ENCODE data around the gene VPS8. TPM values are rescaled to one million over a fixed set of nuclear protein-coding genes. Genes with fewer than 3 reads are reported as not detected.

Gene VPS8
- total and polyA plus RNA-seq, 9 of the 15 experiments (the other 6 are each of a cell fraction or from before 2014, with no cell fraction given): 7.2 to 41.0 (median 28.3) TPM

DNA sequence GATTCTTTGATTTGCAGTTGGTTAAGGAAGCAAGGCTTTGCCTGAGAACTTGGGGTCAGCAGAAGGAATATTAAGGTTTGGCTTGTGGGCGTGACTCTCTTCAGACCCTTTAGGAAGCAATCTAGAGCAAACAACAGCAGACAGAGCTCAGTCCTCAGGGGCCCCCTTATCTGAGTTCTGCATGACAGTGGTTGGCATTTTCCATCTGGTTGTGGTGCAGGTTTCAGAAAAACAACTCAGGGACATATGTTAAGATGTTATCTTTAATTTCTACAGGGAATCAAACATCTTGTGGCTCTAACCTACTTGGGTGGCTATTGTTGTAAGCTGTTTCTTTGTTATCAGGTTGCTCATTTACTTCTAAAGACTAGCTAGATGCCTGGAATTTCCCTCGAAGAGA lies 141.4 kb downstream of the VPS8 start:
- Histone ChIP-seq H4K20me1 (replicated peaks; ENCODE audit: control insufficient read depth, insufficient read depth, low read length) (no peaks in the 10 kb centered on the region), H3K4me2 (ENCODE audit: insufficient read depth, low read length) (no peak overlapping the region), H3K9ac (ENCODE audit: insufficient read depth in 1 of 2, low read depth in 2 of 2, low read length in 2 of 2) (0 out of 4 replicates have a peak overlapping the region, but pooled peaks of 1 of the 2 experiments have one; percentile 40), H3K36me3 (ENCODE audit: control insufficient read depth, insufficient read depth, low read length) (peaks cover 7% of the 10 kb centered on the region; the same call in 1 of the 3 replicates), H3K27ac (ENCODE audit: extremely low read depth, low read depth, low read length) (no peak overlapping the region), H2AFZ (ENCODE audit: low read depth, low read length) (no peak overlapping the region), H3K4me3 (no peak overlapping the region), H3K9me1 (ENCODE audit: control insufficient read depth, insufficient read depth, low read length) (no peaks in the 10 kb centered on the region), H3K27me3 (ENCODE audit: control insufficient read depth in 2 of 2, insufficient read depth in 2 of 2, low read length in 2 of 2) (no peaks in the 10 kb centered on the region), H3K79me2 (ENCODE audit: control insufficient read depth, insufficient read depth, low read length) (no peaks in the 10 kb centered on the region), H3K9me3 (replicated peaks; ENCODE audit: control insufficient read depth, insufficient read depth, low read depth, low read length) (no peaks in the 10 kb centered on the region), H3K4me1 (replicated peaks in 1 of 2; ENCODE audit: control insufficient read depth in 2 of 2, insufficient read depth in 2 of 2, low read length in 2 of 2) (peaks cover 0 to 14% of the 10 kb centered on the region in 2 experiments; a peak in 3 of 5 replicates)
- WGBS (ENCODE audit: insufficient coverage, low coverage, missing lambda C conversion rate): 16% methylated on average over 2 of the region's 2 CpGs
- no TSS peak for BruUV-seq (replicated peaks)
- ChIA-PET POLR2A (interaction anchor here (0.6 to 1.0 kb wide), 3 partner anchors 19 to 128 kb away, joined by 3 to 4 read pairs (median 3); no protein-coding TSS in a partner anchor), CTCF (ENCODE audit: low intra/inter-chr PET ratio) (no interaction called here)
- intact Hi-C loops (cut with micrococcal nuclease) (no loop called here), in situ Hi-C loops (cut with MboI) (no loop called here)
- DNase-seq (ENCODE audit: extremely low read depth in 1 of 4, low spot score in 3 of 4) (peak; percentile 30 to 66 (median 51)), FAIRE-seq (peak; percentile 80), ATAC-seq (peak; percentile 82)
- TF ChIP-seq RFX5 (IDR thresholded peaks at IDR 0.05; ENCODE audit: low read depth, low read length) (no peak), STAT5A (IDR thresholded peaks at IDR 0.05; ENCODE audit: borderline replicate concordance, low read length) (peak; percentile 30; the same call in 1 of the 2 replicates), MYC (IDR thresholded peaks at IDR 0.05; ENCODE audit: low read depth, low read length) (no peak), MYC (CRISPR knock-in tag; IDR thresholded peaks at IDR 0.05; ENCODE audit: borderline replicate concordance, low read depth) (no peak), ZNF263 (CRISPR knock-in tag; IDR thresholded peaks at IDR 0.05; ENCODE audit: borderline replicate concordance) (no peak), TCFL5 (CRISPR knock-in tag; conservative IDR thresholded peaks at IDR 0.05) (no peak), RCOR1 (IDR thresholded peaks at IDR 0.05; ENCODE audit: borderline replicate concordance in 1 of 2, low read depth in 2 of 2, low read length in 2 of 2) (peak in 1 of 2 experiments; percentile 5; a peak in 1 of 4 replicates), XRCC4 (IDR thresholded peaks at IDR 0.05; ENCODE audit: extremely low read depth, insufficient read depth, insufficient read length) (no peak), TCF3 (CRISPR knock-in tag; IDR thresholded peaks at IDR 0.05) (peak; percentile 73), EP300 (IDR thresholded peaks at IDR 0.05; ENCODE audit: low read length) (peak; percentile 36; the same call in 1 of the 2 replicates), POLR3A (IDR thresholded peaks at IDR 0.05; ENCODE audit: borderline replicate concordance, extremely low read depth, insufficient read depth, insufficient read length) (no peak), ZNF197 (CRISPR knock-in tag; IDR thresholded peaks at IDR 0.05; ENCODE audit: low read depth) (no peak), NCOA4 (IDR thresholded peaks at IDR 0.05; ENCODE audit: partially characterized antibody) (no peak), RFX1 (IDR thresholded peaks at IDR 0.05) (no peak), PTTG1 (tag; IDR thresholded peaks at IDR 0.05; ENCODE audit: low read depth) (no peak), SIN3A (IDR thresholded peaks at IDR 0.05; ENCODE audit: borderline replicate concordance in 2 of 2, control insufficient read depth in 1 of 2, low read depth in 2 of 2, low read length in 2 of 2) (no peak)
- TF ChIP-seq, protein P1, sequence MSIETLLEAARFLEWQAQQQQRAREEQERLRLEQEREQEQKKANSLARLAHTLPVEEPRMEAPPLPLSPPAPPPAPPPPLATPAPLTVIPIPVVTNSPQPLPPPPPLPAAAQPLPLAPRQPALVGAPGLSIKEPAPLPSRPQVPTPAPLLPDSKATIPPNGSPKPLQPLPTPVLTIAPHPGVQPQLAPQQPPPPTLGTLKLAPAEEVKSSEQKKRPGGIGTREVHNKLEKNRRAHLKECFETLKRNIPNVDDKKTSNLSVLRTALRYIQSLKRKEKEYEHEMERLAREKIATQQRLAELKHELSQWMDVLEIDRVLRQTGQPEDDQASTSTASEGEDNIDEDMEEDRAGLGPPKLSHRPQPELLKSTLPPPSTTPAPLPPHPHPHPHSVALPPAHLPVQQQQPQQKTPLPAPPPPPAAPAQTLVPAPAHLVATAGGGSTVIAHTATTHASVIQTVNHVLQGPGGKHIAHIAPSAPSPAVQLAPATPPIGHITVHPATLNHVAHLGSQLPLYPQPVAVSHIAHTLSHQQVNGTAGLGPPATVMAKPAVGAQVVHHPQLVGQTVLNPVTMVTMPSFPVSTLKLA (conservative IDR thresholded peaks at IDR 0.05): 0 out of 4 replicates have a peak, but pooled peaks of 1 of the 2 experiments have one; percentile 14
- TF ChIP-seq, protein P2, sequence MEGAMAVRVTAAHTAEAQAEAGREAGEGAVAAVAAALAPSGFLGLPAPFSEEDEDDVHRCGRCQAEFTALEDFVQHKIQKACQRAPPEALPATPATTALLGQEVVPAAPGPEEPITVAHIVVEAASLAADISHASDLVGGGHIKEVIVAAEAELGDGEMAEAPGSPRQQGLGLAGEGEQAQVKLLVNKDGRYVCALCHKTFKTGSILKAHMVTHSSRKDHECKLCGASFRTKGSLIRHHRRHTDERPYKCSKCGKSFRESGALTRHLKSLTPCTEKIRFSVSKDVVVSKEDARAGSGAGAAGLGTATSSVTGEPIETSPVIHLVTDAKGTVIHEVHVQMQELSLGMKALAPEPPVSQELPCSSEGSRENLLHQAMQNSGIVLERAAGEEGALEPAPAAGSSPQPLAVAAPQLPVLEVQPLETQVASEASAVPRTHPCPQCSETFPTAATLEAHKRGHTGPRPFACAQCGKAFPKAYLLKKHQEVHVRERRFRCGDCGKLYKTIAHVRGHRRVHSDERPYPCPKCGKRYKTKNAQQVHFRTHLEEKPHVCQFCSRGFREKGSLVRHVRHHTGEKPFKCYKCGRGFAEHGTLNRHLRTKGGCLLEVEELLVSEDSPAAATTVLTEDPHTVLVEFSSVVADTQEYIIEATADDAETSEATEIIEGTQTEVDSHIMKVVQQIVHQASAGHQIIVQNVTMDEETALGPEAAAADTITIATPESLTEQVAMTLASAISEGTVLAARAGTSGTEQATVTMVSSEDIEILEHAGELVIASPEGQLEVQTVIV (CRISPR knock-in tag; IDR thresholded peaks at IDR 0.05; ENCODE audit: borderline replicate concordance): no peak

All from K562 (cell line).